ENCODE data around the gene SLC13A2. TPM values are rescaled to one million over a fixed set of nuclear protein-coding genes. Genes with fewer than 3 reads are reported as not detected.
A peak's percentile ranks its signal among the peaks of the same experiment; 100 is the strongest.

The SLC13A2 gene
- total RNA-seq, 1 donor from 2014 or later: not detected

DNA sequence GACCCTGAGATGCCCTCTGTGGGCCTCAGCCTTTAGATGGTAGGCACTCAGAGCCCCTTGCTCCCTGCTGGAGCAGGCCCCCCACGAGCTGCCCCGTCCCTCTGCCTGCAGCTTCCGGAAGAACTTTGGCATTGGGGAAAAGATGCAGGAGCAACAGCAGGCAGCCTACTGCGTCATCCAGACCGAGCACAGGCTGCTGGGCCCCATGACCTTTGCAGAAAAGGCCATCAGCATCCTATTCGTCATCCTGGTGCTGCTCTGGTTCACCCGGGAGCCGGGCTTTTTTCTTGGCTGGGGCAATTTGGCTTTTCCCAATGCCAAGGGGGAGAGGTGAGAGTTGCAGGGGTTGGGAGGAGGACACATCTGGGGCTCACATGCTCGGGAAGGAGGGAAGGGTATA is 20.0 kb downstream of the SLC13A2 start:
- DNase-seq (ENCODE audit: low read depth): no peak
- H3K4me3 ChIP-seq (ENCODE audit: low read depth, low read length): no peak overlapping the region
- TF ChIP-seq, protein P1, sequence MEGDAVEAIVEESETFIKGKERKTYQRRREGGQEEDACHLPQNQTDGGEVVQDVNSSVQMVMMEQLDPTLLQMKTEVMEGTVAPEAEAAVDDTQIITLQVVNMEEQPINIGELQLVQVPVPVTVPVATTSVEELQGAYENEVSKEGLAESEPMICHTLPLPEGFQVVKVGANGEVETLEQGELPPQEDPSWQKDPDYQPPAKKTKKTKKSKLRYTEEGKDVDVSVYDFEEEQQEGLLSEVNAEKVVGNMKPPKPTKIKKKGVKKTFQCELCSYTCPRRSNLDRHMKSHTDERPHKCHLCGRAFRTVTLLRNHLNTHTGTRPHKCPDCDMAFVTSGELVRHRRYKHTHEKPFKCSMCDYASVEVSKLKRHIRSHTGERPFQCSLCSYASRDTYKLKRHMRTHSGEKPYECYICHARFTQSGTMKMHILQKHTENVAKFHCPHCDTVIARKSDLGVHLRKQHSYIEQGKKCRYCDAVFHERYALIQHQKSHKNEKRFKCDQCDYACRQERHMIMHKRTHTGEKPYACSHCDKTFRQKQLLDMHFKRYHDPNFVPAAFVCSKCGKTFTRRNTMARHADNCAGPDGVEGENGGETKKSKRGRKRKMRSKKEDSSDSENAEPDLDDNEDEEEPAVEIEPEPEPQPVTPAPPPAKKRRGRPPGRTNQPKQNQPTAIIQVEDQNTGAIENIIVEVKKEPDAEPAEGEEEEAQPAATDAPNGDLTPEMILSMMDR (conservative IDR thresholded peaks at IDR 0.05; ENCODE audit: low read depth, low read length): no peak

DNA sequence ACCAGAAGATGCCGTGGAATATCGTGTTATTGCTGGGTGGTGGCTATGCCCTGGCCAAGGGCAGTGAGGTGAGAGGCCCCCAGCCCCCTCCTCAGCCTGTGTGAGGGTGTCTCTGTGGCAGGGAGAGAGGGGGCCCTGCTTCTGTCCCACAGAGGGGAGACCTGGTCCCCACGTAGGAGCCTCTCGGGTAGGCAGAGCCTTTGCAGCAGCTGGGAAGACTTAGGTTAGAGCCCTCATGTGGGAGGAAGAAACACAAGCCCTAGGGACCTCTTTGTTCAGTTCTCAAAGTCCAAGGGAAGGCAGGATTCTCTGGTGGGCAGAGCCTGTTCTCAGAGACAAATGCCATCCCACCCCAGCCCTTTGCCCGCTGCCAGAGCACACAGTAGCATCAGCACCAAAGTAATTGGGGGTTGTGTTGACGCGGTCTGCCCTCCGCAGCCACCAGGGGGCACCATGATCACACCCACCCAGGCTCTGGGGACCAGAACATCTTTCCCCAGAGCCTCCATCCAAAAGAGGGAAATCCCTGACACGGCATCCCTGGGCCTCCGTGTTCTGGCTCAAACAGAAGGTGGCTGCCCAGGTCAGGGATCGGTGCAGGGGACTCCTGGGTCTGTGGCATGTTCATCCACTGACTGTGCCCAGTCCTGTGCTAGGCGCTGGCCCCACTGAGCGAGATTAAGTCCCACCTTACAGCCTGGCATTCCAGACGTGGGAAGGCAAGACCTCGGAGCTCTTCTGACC is 21.2 kb downstream of the SLC13A2 start:
- no peak for DNase-seq (ENCODE audit: low read depth)
- H3K4me3 ChIP-seq (ENCODE audit: low read depth, low read length): no peak overlapping the region
- TF ChIP-seq, protein P1 (conservative IDR thresholded peaks at IDR 0.05; ENCODE audit: low read depth, low read length): peak; percentile 89

DNA sequence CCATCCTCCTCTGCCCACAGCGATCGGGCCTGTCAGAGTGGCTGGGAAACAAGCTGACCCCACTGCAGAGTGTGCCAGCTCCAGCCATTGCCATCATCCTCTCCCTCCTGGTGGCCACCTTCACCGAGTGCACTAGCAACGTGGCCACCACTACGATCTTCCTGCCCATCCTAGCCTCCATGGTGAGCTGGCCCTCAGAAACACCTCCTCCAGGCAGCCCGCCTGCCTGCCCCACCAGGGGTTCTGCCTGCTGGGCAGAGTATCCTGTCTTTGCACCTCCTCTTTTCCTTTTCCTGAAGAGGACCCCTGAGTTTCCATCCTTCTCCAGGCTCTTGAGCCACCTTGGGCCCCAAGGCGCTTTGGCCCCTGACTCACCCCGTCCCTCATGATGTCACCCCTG is 22.2 kb downstream of the SLC13A2 start:
- H3K4me3 ChIP-seq (ENCODE audit: low read depth, low read length): no peak overlapping the region
- no peak for DNase-seq (ENCODE audit: low read depth)
- TF ChIP-seq, protein P1 (conservative IDR thresholded peaks at IDR 0.05; ENCODE audit: low read depth, low read length): no peak

DNA sequence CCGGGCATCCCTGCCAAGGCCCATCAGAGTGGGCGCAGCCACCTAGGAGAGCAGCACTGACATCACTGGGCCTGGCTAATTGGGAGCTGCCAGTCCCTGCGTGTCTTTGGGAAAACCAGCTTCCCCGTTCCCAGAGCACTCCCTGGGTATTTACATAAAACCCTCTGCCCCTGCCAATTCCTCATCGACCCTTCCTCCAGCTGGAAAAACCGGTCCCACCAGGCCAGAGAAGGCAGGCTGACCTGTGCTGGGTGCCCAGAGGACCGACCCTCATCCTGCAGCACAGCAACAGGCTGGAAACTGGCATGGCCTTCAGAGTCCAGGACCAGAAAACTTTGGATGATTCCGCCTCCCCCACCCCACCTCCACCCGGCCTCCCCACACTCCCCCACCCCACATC is 24.5 kb downstream of the SLC13A2 start:
- no peak for DNase-seq (ENCODE audit: low read depth)
- TF ChIP-seq, protein P1 (conservative IDR thresholded peaks at IDR 0.05; ENCODE audit: low read depth, low read length): no peak
- H3K4me3 ChIP-seq (ENCODE audit: low read depth, low read length): no peak overlapping the region

DNA sequence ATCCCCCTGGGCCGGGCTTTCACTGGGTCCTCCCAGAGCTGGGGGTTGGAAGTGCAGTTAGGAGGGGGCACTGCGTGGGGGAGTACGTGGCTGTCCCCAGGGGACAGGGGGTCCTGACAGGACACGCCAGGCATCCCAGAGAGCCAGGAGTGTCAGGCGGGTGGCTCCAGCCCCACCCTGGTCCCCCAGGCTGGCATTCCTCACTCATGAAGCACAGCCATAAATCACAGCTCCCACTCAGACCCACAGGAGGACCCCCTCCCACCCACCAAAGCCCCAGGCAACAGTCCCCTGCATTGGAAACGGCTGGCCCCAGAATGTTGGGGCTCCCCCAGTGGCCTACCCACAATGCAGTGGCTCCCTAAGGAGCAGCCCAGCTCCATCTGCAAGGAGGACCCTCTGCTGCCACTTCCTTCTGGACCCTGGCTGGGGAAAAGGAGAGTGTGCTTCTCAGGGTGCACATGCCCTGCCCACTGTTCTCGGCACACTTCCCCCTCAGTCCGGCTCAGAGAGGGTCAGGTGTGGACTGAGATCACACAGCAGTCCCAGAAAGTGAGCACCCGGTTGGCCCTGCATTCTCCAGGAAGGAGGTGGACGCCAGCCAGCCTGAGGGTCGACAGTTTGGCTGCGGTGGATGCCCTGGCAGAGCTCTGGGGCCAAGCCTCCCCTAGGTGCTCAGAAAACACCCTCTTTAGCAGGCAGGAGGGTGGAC is 25.4 kb downstream of the SLC13A2 start:
- no peak overlapping the region for H3K4me3 ChIP-seq (ENCODE audit: low read depth, low read length)
- TF ChIP-seq, protein P1 (conservative IDR thresholded peaks at IDR 0.05; ENCODE audit: low read depth, low read length): no peak
- no peak for DNase-seq (ENCODE audit: low read depth)

DNA sequence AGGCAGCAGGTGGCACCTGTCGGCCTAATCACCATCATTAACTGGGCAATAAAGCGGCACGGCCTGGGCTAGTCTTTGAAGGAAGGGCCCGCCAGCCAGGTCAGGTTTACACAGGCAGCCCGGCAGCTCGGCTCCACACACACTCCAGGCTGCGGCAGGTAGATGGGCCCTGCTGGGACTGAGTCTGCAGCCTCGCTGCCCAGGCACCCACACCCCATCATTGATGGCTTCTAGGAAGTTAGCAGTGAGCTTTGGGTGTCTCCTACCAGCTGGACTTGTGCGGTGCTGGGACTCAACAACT is 25.9 kb downstream of the SLC13A2 start:
- TF ChIP-seq, protein P1 (conservative IDR thresholded peaks at IDR 0.05; ENCODE audit: low read depth, low read length): no peak
- no peak overlapping the region for H3K4me3 ChIP-seq (ENCODE audit: low read depth, low read length)
- no peak for DNase-seq (ENCODE audit: low read depth)

Measured in epithelial cell of proximal tubule (primary cell).